ENCODE results near the gene TRIM31. TPM values are rescaled to one million over a fixed set of nuclear protein-coding genes. Genes with fewer than 3 reads are reported as not detected.

TRIM31 gene
- total RNA-seq, 1 experiment from 2014 or later: not detected

GRCh38 chr6:30149858-30150550 is 37.1 kb upstream of the TRIM31 start:
- Histone ChIP-seq H4K8ac (replicated peaks; ENCODE audit: insufficient read length, low read depth, low read length) (no peak overlapping the region), H2BK5ac (ENCODE audit: insufficient read length, low read length) (no peak overlapping the region), H2BK120ac (ENCODE audit: low read depth, low read length, poor library complexity, severe bottlenecking) (no peak overlapping the region), H2BK20ac (ENCODE audit: low read depth, low read length, poor library complexity, severe bottlenecking) (no peak overlapping the region), H3K56ac (ENCODE audit: insufficient read length, low read depth, low read length) (no peak overlapping the region), H3K79me1 (ENCODE audit: insufficient read depth, low read depth, low read length, poor library complexity, severe bottlenecking) (no peaks in the 10 kb centered on the region), H3K18ac (ENCODE audit: insufficient read length, low read depth, low read length) (no peak overlapping the region), H4K20me1 (ENCODE audit: control insufficient read depth, insufficient read depth, insufficient read length) (no peaks in the 10 kb centered on the region), H3K27ac (ENCODE audit: insufficient read length, low read depth, low read length) (no peak overlapping the region), H3K9me3 (ENCODE audit: control insufficient read depth, low read depth, low read length) (no peaks in the 10 kb centered on the region), H2BK12ac (ENCODE audit: insufficient read length, low read depth, low read length) (no peak overlapping the region), H2AFZ (ENCODE audit: low read length) (no peak overlapping the region), H3K4me2 (ENCODE audit: insufficient read depth, insufficient read length, low read length) (no peak overlapping the region), H3K4me1 (ENCODE audit: insufficient read depth, low read length) (peaks cover 3% of the 10 kb centered on the region; the same call in 1 of the 2 replicates), H3K23ac (ENCODE audit: insufficient read length, low read depth, low read length) (no peak overlapping the region), H3K23me2 (ENCODE audit: insufficient read length, low read depth, low read length, poor library complexity, severe bottlenecking) (no peaks in the 10 kb centered on the region), H3K79me2 (ENCODE audit: insufficient read depth, low read length) (no peaks in the 10 kb centered on the region), H3K14ac (ENCODE audit: insufficient read depth, low read length) (no peak overlapping the region), H3T11ph (ENCODE audit: low read length) (no peak overlapping the region), H2AK5ac (ENCODE audit: insufficient read length, low read length) (no peak overlapping the region), H4K5ac (ENCODE audit: insufficient read length, low read depth, low read length) (no peak overlapping the region), H3K27me3 (ENCODE audit: insufficient read depth, low read length) (no peaks in the 10 kb centered on the region), H3K4ac (ENCODE audit: low read depth, low read length) (no peak overlapping the region), H2BK15ac (ENCODE audit: low read depth, low read length) (no peak overlapping the region), H4K91ac (ENCODE audit: insufficient read length, low read depth, low read length) (no peak overlapping the region), H3K9ac (ENCODE audit: extremely low read depth, insufficient read length, low read length) (no peak overlapping the region)
- Mint-ChIP-seq H3K9me3 (no peaks in the 10 kb centered on the region), H3K27me3 (ENCODE audit: low read depth) (peaks cover 51% of the 10 kb centered on the region), H3K36me3 (ENCODE audit: insufficient read depth in 1 of 3, low read depth in 3 of 3) (no peaks in the 10 kb centered on the region), H3K27ac (no peak overlapping the region), H3K4me1 (peaks cover 10 to 12% of the 10 kb centered on the region in 2 experiments), H3K4me3 (no peak overlapping the region)
- WGBS (ENCODE audit: extremely low coverage, insufficient read length, low lambda C conversion rate): no CpG with 5 or more reads among the region's 7 CpGs
- no peak for TF ChIP-seq CTCF (conservative IDR thresholded peaks at IDR 0.05)
- DNase-seq: no peak
